G401 (cell line): ENCODE measurements around the gene USP32. TPM values are rescaled to one million over a fixed set of nuclear protein-coding genes. Genes with fewer than 3 reads are reported as not detected.
"Not testable (repeated sequence)": the region's sequence is repeated elsewhere in the genome, so short reads cannot be mapped to it uniquely, and the experiment has no call there.

Experiments
- DNase-seq: peaks from one replicate; pipeline ENCODE4 v3.0.0-alpha.2; 2015; ENCODE audit warnings: low spot score
- in situ Hi-C: cut with HindIII; loops from 2 replicates; pipeline ENCODE4 v1.10.0; 2016; ENCODE audit warnings: low sequenced_read_pairs, mixed read lengths
- total RNA-seq: library from RNA; depleted of rRNA; stranded (reverse); fragments of >200 nt; shearing (Covaris generic); gene quantifications from 2 replicates; pipeline ENCODE4 v1.2.3, GENCODE V29; 2014

USP32 gene
- total RNA-seq, 1 experiment from 2014 or later: 42.4 TPM

DNA sequence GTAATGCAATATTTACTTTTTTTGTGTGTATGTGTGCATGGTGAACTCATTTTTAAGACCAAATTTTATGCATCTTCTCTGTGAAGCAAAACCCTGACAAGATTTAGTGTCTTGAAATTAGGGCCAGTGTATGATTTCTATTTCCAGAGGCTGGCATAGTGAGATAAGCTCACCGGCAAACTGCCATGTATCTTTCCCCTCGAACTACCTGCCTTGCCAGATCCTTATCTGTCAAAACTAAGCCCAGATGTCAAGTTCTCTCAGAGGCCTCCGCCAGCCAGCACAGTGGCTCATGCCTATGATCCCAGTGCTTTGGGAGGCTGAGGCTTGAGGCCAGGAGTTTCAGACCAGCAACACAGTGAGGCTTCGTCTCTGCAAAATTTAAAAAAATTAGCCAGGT is 10.0 kb downstream of the USP32 start:
- in situ Hi-C loops: no loop called here
- no peak for DNase-seq

DNA sequence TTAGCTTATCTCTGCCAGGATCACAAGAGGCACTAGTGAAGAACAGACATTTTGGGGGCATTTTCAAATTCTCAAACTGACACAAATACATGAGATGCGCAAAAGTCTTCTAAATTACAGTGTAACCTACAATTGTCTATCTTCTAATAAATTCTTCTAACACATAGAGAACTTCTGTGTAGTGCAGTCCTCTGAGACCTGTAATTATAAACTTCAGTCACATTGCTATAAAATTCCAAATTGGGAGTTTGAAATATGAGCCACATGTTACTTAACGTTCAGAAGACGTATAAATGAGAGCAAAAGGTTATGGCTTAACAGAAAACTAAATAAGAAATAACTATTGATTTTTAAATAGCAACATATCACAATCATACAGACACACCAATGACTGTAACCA is 12.5 kb downstream of the USP32 start:
- DNase-seq, in situ Hi-C loops: not testable (repeated sequence)

DNA sequence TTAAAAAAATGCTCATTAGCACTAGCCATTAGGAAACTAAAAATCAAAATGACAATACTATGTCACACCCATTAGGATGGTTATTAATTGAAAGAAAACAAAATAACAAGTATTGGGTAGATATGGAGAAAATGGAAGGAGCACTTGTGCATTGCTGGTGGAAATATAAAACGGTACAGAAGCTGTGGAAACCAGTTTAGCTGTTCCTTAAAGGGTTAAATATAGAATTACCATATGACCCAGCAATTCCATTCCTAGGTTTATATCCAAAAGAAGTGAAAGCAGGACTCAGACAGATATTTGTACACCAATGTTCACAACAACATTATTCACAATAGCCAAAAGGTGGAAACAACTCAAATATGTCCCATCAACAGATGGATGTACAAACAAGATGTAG is 13.7 kb downstream of the USP32 start:
- in situ Hi-C loops, DNase-seq: not testable (repeated sequence)

DNA sequence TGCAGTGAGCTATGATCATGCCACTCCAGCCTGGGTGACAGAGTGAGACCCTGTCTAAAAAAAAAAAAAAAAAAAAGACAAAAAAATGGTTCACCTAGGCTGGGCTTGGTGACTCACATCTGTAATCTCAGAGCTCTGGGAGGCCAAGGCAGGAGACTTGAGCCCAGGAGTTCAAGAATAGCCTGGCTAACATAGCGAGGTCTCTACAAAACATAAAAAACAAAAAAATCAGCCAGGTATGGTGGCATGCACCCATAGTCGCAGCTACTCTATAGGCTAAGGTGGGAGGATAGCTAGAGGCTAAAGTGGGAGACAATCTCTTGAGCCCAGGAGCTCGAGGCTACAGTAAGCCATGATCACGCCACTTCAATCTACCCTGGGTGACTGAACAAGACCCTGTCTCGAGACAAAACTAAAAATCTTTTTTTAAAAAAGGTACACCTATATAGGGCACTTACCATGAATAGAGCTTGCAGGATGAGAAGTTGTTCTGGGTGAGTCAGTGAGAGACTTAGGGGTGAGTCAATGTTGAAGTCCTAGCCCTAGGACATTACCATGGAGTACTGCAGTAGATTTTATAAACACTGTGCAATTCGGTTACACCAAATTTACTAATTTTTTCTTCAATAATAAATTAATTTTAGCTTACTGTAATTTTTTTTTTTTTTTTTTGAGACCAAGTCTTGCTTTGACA is 19.0 kb downstream of the USP32 start:
- in situ Hi-C loops: no loop called here
- no peak for DNase-seq

DNA sequence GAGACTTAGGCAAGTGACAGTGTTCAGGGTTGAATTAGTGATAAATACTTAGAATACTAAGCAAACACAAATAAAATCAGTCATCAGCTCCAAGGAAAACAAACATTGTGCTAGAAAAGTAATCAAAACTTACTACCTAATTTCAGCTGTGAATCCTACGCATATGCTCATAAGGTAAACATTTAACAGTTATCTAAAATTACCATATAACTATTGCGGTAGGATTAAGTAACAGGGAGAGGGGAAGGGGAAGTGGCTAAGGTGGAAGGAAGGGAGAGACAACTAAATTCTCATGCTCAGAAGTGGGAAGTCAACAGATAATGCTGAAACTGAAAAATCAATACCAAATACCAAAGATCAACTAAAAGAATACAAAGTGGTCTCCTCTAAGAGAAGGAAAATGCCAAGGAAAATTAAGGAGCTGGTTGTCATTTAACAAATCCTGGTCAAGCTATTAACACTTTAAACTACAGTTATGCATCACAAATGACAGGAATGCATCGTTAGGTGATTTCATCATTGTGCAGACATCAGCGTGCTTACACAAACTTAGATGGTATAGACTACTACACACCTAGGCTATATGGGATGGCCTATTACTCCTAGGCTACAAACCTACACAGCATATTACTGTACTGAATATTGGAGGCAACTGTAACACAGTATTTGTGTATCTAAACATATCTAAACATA is 20.0 kb downstream of the USP32 start:
- no peak for DNase-seq
- in situ Hi-C loops: no loop called here

DNA sequence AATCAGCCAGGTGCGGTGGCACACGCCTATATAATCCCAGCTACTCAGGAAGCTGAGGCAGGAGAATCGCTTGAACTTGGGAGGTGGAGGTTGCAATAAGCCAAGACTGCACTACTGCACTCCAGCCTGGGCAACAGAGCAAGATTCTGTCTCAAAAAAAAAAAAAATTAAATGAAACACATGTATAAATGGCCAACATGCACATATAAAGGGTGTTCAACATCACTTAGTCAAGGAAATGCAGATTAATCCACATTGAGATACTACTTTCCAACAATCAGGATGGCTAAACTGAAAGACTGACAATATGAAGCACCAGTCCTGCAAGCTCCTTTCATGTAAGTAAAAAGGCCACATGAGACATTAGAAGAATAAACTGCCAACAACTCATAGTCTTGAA is 20.5 kb downstream of the USP32 start:
- in situ Hi-C loops: no loop called here
- no peak for DNase-seq

DNA sequence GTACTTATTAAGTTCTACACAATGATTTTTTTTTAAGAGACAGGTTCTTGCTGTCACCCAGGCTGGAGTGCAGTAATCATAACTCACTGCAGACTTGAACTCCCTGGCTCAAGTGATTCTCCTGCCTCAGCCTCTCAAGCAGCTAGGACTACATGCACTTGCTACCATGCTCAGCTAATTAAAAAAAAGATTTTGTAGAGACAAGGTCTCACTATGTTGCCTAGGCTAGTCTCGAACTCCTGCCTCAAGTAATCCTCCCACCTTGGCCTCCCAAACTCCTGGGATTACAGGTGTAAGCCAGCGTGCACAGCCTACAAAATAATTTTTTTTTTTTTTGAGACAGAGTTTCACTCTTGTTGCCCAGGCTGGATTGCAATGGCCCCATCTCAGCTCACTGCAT is 22.2 kb downstream of the USP32 start:
- in situ Hi-C loops: no loop called here
- no peak for DNase-seq

DNA sequence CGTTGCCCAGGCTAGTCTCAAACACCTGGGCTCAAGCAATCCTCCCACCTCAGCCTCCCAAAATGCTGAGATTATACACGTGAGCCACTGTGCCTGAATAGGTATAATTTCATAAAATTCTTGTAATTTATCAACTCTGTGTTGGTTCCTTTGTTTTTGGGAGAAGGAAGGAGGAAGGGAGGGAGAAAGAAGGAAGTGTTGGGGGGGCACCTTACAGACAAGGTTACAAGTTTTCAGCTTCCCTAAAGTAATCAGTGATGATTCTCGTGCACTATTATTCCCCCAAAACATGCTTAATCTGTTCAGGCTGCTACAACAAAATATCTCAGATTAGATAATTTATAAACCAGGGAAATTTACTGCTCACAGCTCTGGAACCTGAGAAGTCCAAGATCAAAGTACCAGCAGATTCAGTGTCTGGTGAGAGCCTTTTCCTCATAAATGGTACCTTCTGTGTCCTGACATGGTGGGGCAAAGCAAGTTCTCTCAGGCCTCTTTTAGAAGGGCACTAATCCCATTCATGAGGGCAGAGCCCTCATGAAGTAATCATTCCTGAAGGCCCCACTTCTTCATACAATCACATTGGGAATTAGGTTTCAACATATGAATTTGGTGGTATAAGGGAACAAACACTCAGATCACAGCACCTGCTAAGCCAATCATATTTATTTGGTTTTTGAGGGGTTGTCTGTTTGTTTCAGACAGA is 28.1 kb downstream of the USP32 start:
- DNase-seq: no peak
- in situ Hi-C loops: no loop called here

DNA sequence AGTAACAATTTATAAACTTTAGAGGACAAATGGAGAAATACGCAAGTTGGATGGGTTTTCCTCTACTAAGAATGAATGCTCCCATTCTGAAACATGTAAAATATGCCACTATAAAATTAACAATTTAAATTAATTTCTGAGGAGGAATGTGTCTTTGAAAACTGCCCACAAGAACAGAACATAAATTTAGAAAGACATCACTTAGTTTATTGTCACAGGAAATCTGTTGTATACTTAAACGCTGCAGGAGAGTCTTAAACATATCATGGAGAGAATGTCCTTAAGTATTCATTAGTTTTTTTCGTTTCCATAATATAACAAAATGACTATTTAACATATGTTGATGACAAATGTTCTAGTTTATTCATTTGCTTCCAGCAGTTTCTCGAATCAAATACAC is 29.6 kb downstream of the USP32 start:
- no peak for DNase-seq
- in situ Hi-C loops: no loop called here

DNA sequence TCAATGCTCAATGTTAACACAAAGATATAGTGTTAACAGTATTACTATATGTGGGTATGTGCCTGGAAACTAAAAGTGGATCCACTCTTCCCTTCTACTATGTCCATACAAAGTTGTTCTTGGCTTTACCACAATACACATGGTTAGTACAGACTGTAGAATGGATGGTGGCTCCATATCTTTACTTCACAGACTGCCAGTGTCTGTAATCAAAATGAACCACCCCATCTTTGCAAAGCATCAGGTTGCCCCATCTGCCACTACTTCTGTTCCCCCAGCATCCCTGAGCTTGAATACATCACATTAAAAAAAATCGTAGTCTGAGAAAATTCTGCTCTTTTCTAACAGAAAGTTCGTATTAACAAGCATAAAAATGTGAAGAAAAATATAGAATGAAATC is 30.0 kb downstream of the USP32 start:
- in situ Hi-C loops: no loop called here
- DNase-seq: peak; percentile 74

DNA sequence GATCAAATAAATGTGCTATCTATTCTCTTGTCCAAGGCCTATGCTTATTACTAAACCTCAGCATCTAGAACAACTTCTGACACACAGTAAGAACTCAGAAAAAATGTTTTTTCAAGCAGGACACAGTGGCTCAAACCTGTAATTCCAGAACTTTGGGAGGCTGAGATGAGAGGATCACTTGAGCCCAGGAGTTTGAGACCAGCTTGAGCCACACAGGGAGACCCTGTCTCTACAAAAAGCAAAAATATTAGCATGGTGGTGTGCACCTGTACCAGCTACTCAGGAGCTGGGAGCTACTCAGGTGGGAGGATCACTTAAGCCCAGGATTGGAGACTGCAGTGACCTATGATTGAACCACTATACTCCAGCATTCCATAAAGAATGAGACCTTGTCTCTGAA is 32.5 kb downstream of the USP32 start:
- in situ Hi-C loops: no loop called here
- no peak for DNase-seq

DNA sequence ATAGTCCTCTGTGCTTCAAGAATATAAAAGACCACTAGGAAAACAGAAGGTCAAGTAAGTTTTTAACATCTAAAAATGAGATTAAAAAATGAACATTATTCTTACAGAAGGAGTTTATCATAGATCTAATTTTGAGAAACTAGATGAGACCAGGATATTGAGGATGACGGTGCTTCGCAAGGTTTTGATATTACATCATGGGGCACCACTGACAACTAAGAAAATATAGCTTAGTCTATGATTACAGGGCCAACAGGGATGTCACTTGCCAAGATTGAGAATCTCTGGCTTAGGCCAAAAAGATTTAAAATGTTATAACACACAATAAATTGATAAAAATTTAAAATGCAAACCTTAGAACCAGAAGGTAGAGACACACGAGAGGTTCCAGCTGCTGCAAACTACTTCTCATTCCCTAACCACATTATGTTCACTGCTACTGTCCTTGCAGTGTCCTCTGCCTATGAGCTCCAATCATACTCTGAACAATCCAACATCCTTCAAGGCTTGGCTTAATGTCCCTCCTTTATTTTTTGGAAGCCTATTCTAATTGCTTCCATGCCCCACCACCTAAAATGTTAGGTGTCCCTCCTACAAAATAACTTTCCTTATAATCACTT is 33.2 kb downstream of the USP32 start:
- in situ Hi-C loops: no loop called here
- no peak for DNase-seq

DNA sequence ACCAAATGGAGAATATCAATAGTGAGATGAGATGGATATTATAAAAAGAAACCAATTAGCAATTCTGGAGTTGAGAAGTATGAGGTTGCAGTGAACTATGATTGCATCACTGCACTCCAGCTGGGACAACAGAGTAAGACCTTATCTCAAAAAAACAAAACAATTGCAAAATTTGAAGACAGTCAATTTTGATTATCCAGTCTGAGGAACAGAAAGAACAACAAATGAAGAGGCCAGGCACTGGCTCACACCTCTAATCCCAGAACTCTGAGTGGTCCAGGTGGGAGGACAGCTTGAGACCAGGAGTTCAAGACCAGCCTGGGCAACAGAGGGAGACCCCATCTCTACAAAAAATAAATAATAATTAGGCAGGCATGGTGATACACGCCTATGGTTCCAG is 35.0 kb downstream of the USP32 start:
- in situ Hi-C loops: no loop called here
- no peak for DNase-seq

DNA sequence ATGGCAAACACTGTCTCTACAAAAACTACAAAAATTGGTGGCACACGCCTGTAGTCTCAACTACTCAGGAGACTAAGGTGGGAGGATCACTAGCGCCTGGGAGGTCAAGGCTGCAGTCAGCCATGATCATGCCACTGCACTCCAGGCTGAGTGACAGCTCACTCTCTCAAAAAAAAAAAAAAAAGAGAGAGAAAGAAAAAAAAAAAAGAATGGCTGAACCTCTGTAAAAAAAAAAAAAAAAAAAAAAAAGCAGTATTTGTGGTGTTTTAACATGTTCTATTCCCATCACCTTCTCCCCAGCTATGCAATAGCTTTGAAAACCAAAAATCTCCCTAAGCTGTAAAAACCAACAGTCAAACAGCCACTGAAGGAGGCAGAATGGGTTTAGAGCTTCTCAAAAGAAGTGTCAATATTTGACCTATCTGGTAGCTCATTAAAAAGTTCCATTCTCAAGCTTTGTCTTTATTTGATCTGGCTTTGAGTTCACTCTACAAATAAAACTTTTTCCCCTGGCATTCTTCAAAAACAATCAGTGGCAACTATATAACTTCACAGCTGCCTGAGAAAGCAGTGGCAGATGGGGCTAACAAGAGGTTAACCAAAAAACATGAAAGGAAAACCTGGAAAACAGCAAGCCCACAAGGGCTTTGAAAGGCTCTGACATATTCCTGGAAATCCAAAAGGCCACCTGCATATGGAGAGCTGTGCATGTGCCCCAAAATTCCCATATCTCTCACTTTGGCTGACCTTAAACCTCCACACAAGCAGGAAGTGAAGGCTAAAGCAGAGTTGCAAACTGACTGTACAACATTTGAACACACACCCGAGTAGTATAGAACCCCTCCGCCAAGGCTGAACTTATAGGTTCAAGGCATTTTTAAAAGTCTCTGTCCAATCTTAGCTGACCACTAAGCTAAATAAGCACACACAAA is 36.0 kb downstream of the USP32 start:
- in situ Hi-C loops: no loop called here
- no peak for DNase-seq

DNA sequence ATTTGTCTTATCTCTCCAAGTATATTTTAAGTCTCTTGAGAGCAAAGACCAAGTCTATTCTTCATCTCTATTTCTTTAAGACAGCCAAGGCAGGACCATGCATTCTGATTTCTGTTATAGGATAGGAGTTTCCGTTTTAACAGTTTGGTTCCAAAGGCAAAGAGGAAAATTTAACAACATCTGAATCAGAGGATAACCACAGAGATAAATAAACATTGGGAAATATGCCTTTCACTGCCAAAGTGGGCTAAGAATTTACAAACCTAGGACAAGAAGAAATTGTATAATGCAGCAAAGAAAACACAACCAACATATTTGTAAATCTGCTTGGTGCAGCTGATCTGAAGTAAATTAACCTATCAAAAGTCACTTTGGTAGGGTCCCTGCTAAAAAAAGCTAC is 37.7 kb downstream of the USP32 start:
- DNase-seq: no peak
- in situ Hi-C loops: no loop called here

DNA sequence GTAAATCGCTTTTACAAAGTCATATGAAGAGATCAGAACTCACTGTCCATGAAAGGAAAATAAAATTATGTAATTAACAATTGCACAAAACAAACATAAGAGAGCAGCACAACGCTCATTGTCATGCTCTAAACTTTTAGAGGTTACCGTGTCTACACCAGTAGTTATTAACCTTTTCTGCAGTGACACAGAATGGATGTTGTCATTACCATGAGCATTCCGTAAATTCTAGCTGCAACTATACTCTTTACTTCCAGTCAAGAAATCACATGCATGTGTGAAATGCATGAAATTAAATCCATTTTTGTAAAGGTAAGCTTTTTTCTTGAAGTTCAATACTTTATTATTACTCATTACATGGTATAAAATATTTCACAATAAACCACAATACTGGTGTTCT is 38.2 kb downstream of the USP32 start:
- DNase-seq: no peak
- in situ Hi-C loops: no loop called here

DNA sequence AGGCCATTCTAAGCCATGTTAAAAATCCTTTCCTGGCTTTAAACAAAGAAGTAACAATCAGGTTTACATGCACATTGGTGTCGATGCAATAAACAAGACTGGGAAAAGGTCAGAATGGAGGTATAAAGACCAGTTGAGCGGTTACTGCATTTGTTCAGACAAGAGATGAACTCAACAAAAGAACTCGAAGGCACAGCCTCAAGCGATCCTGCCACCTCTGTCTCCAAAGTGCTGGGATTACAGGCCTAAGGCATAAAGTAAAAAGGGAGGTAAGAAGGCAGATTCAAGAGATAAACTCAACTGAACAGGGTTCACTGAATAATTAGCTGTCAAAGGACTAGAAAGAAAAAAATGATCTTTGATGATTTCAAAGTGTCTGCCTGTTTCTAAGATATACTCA is 39.4 kb downstream of the USP32 start:
- no peak for DNase-seq
- in situ Hi-C loops: no loop called here

DNA sequence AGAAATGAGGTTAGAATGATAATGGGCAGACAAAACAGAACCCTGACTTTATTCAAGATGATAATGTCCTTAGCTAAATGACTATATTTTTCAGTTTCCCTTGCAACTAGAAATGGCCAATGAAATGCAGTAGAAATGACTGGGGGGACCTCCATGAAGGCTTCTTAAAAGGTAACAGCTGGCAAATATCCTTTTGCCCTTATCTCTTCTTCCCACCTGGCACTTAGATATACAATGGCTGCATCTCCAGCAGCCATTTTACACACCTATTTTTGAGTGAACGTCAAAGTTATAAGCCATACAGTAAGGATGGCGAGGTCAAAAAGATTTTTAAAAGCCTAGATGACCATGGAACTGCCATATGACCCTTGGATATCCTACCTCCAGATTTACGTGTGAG is 39.9 kb downstream of the USP32 start:
- in situ Hi-C loops: no loop called here
- no peak for DNase-seq

DNA sequence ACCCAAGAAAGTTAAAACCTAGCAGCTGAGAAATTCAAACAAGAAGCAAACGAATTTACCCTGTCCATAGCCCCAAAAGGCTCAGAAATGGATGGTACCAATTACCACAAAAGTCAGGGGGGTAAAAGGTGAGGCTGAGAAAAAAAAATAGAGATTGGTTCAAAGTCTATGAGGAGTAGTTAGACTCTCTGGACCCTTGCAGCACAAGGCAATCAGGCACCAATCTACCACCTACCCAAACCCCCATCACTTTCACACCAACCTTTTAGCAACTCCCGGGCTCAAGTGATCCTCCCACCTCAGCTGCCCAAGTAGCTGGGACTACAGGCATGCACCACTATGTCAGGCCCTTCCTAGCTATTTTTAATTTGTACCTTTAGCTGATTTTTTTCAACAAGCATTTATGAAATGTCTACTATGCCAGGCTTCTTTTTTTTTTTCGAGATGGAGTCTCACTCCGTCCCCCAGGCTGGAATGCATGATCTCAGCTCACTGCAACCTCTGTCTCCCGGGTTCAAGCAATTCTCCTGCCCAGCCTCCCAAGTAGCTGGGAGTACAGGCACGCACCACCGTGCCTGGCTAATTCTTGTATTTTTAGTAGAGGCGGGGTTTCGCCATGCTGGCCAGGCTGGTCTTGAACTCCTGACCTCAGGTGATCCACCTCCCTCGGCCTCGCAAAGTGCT is 40.8 kb downstream of the USP32 start:
- no peak for DNase-seq
- in situ Hi-C loops: no loop called here
